Testis (tissue), 3 donors: Measurements from ENCODE around the gene DST. TPM values are rescaled to one million over a fixed set of nuclear protein-coding genes. Genes with fewer than 3 reads are reported as not detected.

Experiments used
- DNase-seq: peaks from one replicate; pipeline ENCODE4 v3.0.0-alpha.2; 2019
- H3K27ac ChIP-seq, 2 donors: fragments of 200-600 bp; sonication (generic); one replicate each; pipeline ENCODE4 v1.5.1; 2019
- H3K27me3 ChIP-seq: fragments of 200-600 bp; sonication (generic); one replicate; pipeline ENCODE4 v1.5.1; 2019
- H3K36me3 ChIP-seq: fragments of 200-600 bp; sonication (generic); one replicate; pipeline ENCODE4 v1.5.1; 2017; ENCODE audit warnings: low read depth; ENCODE audit errors: missing control alignments
- H3K4me1 ChIP-seq: fragments of 200-600 bp; sonication (generic); one replicate; pipeline ENCODE4 v1.5.1; 2019
- H3K4me3 ChIP-seq, 2 donors: fragments of 200-600 bp; sonication (generic); one replicate each; pipeline ENCODE4 v1.5.1; 2017 to 2019
- H3K9me3 ChIP-seq: fragments of 200-600 bp; sonication (generic); one replicate; pipeline ENCODE4 v1.5.1; 2017
- CTCF ChIP-seq, 3 experiments: fragments of 450-650 bp in 2 of 3; fragments of 200-600 bp in 1 of 3; sonication (generic) in 1 of 3; IDR thresholded peaks; one replicate each; pipeline ENCODE4 v1.5.1; 2016 to 2019; ENCODE audit warnings: antibody characterized with exemption in 3 of 3, mild to moderate bottlenecking in 2 of 3, moderate library complexity in 1 of 3
- POLR2A ChIP-seq: fragments of 450-650 bp; IDR thresholded peaks from one replicate; pipeline ENCODE4 v1.6.1; 2017; ENCODE audit warnings: antibody characterized with exemption, mild to moderate bottlenecking, moderate library complexity
- WGBS, 2 donors: methylation state at CpG; one replicate each; pipeline ENCODE4 v1.1.5; 2018; 5-methylcytosine and 5-hydroxymethylcytosine counted together
- intact Hi-C: fragments of 100-400 bp; cut with DNase I; formaldehyde crosslinking; loops from one replicate; pipeline ENCODE4 v1.15.1; 2023; ENCODE audit warnings: low total_unique reads
- polyA plus RNA-seq: library from polyadenylated mRNA; stranded (reverse); fragments of 350-450 nt; fragmentation: Illumina TruSeq; extraction: RNeasy Lipid Tissue Mini Kit (QIAGEN cat#74804); gene quantifications from one replicate; pipeline ENCODE4 v1.2.3, GENCODE V29; 2014; ENCODE audit warnings: low read depth, low replicate concordance; ENCODE audit not compliant: insufficient read depth
- total RNA-seq, 2 donors: library from RNA; depleted of rRNA; stranded (reverse); fragments of >200 nt; gene quantifications; one replicate each; pipeline ENCODE4 v1.2.3, GENCODE V29; 2016

Gene DST
- total and polyA plus RNA-seq, 3 donors from 2014 or later, result 94.8 to 221 (median 175) TPM

- intact Hi-C loops, result no loop called here
- Histone ChIP-seq H3K4me3 (no peak overlapping the region), H3K9me3 (no peaks in the 10 kb centered on the region), H3K4me1 (no peaks in the 10 kb centered on the region), H3K36me3 (no peaks in the 10 kb centered on the region), H3K27me3 (no peaks in the 10 kb centered on the region), H3K27ac (no peak overlapping the region)
- 56 to 61% methylated on average over 4 of the region's 4 CpGs for WGBS, 2 donors
- TF ChIP-seq CTCF (IDR thresholded peaks at IDR 0.05), result no peak
- TF ChIP-seq POLR2A, result no peak
- DNase-seq, result no peak
These were observed 61.3 kb downstream of the DST start for GRCh38 chr6:56581296-56581925.

- WGBS, 2 donors, result 86 to 97% methylated on average over 5 of the region's 5 CpGs
- Histone ChIP-seq H3K4me3 (no peak overlapping the region), H3K36me3 (no peaks in the 10 kb centered on the region), H3K27ac (no peak overlapping the region), H3K27me3 (no peaks in the 10 kb centered on the region), H3K9me3 (no peaks in the 10 kb centered on the region), H3K4me1 (no peaks in the 10 kb centered on the region)
- no peak for DNase-seq
- intact Hi-C loops, result no loop called here
- no peak for TF ChIP-seq CTCF (IDR thresholded peaks at IDR 0.05)
- TF ChIP-seq POLR2A, result no peak
These were observed 62.4 kb downstream of the DST start for GRCh38 chr6:56580271-56580670.

GRCh38 chr6:56579155-56579851 is 63.4 kb downstream of the DST start:
- Histone ChIP-seq H3K4me3 (no peak overlapping the region), H3K4me1 (no peaks in the 10 kb centered on the region), H3K27me3 (no peaks in the 10 kb centered on the region), H3K36me3 (no peaks in the 10 kb centered on the region), H3K9me3 (no peaks in the 10 kb centered on the region), H3K27ac (no peak overlapping the region)
- 80 to 95% methylated on average over 2 of the region's 2 CpGs for WGBS, 2 donors
- TF ChIP-seq POLR2A, result no peak
- TF ChIP-seq CTCF (IDR thresholded peaks at IDR 0.05), result no peak
- DNase-seq, result no peak
- intact Hi-C loops, result no loop called here

- H3K27me3 ChIP-seq, result no peaks in the 10 kb centered on the region
- intact Hi-C loops, result no loop called here
- H3K4me1 ChIP-seq, result no peaks in the 10 kb centered on the region
- no peak overlapping the region for H3K4me3 ChIP-seq
- no peaks in the 10 kb centered on the region for H3K36me3 ChIP-seq
- no peak for TF ChIP-seq POLR2A
- no peak for TF ChIP-seq CTCF (IDR thresholded peaks at IDR 0.05)
- no peak for DNase-seq
- no peak overlapping the region for H3K27ac ChIP-seq
- 97 to 100% methylated on average over 1 to 3 of the region's 3 CpGs for WGBS, 2 donors
- H3K9me3 ChIP-seq, result no peaks in the 10 kb centered on the region
These were observed 67.0 kb downstream of the DST start for GRCh38 chr6:56575736-56576135.

- 84 to 85% methylated on average over 2 of the region's 2 CpGs for WGBS, 2 donors
- Histone ChIP-seq H3K4me1 (no peaks in the 10 kb centered on the region), H3K9me3 (no peaks in the 10 kb centered on the region), H3K27me3 (no peaks in the 10 kb centered on the region), H3K4me3 (no peak overlapping the region), H3K36me3 (no peaks in the 10 kb centered on the region), H3K27ac (no peak overlapping the region)
- TF ChIP-seq CTCF (IDR thresholded peaks at IDR 0.05) (no peak), POLR2A (no peak)
- intact Hi-C loops, result no loop called here
- DNase-seq, result no peak
These were observed 68.4 kb downstream of the DST start for GRCh38 chr6:56574292-56574691.
